HCT116 (cell line): ENCODE results near the gene ZNF83. TPM values are rescaled to one million over a fixed set of nuclear protein-coding genes. Genes with fewer than 3 reads are reported as not detected.

Source experiments
- ATAC-seq: fragments of 200-7000 bp; cut with Tn5 transposase; 2 replicates; pipeline ENCODE4 v1.9.1; 2020; ENCODE audit warnings: mild to moderate bottlenecking, moderate library complexity
- BruUV-seq: library from RNA; stranded (reverse); fragments of 400-500 nt; replicated peaks from 2 replicates; lab custom pipeline; 2021; lab: Mats Ljungman, UMichigan
- CTCF ChIA-PET: fragments of 300-600 bp; sonication (Branson Sonifier 250); formaldehyde crosslinking; loops from one replicate; lab custom pipeline; 2021; ENCODE audit warnings: antibody characterized with exemption; lab: Charles Lee
- POLR2A ChIA-PET: fragments of 300-600, 350-600 bp; sonication (Branson Sonifier 250); formaldehyde crosslinking; loops from one replicate; lab custom pipeline; 2021; ENCODE audit warnings: antibody characterized with exemption; lab: Charles Lee
- RAD21 ChIA-PET, 2 experiments: fragments of 300-600 bp; sonication (Branson Sonifier 250); formaldehyde crosslinking; loops; one replicate each; lab custom pipeline; 2023; ENCODE audit warnings: low total read pairs in 2 of 2; ENCODE audit not compliant: uncharacterized antibody in 2 of 2, unreplicated experiment in 2 of 2, low non-redundant PET in 1 of 2; lab: Charles Lee
- DNase-seq: peaks from one replicate; pipeline ENCODE4 v3.0.0-alpha.2; 2010; ENCODE audit warnings: low read depth, low spot score
- H2AFZ ChIP-seq: fragments of 200-600 bp; shearing (Covaris generic), sonication (generic); 2 replicates; pipeline ENCODE4 v1.6.1; 2017; ENCODE audit warnings: low read depth, mixed run types, mixed read lengths, antibody characterized with exemption, low read length; ENCODE audit not compliant: poor library complexity, severe bottlenecking
- H3K27ac ChIP-seq: 2 replicates; pipeline ENCODE4 v1.5.1; 2012; ENCODE audit warnings: low read depth, low read length
- H3K27me3 ChIP-seq: fragments of 200-600 bp; sonication (generic); 2 replicates; pipeline ENCODE4 v1.6.1; 2016; ENCODE audit warnings: mixed run types, low read length, mixed read lengths; ENCODE audit not compliant: insufficient read depth
- H3K36me3 ChIP-seq, 2 experiments: fragments of 200-500 bp in 1 of 2; fragments of 200-600 bp in 1 of 2; sonication (Bioruptor generic) in 1 of 2; sonication (generic) in 1 of 2; 2 replicates each; pipeline versions ENCODE4 v1.5.1 to v1.6.1; 2014 to 2016; ENCODE audit warnings: low read length in 2 of 2, inconsistent platforms in 1 of 2, mixed read lengths in 1 of 2, mixed run types in 1 of 2; ENCODE audit not compliant: insufficient read depth in 2 of 2, control insufficient read depth in 1 of 2
- H3K4me1 ChIP-seq, 2 experiments: fragments of 200-600 bp in 1 of 2; sonication (generic) in 1 of 2; 2 replicates each; pipeline versions ENCODE4 v1.5.1 to v1.6.1; 2012 to 2017; ENCODE audit warnings: low read length in 2 of 2, inconsistent platforms in 1 of 2, mild to moderate bottlenecking in 1 of 2, mixed read lengths in 1 of 2, mixed run types in 1 of 2, moderate library complexity in 1 of 2; ENCODE audit not compliant: insufficient read depth in 2 of 2, control insufficient read depth in 1 of 2
- H3K4me2 ChIP-seq: fragments of 200-600 bp; sonication (generic); 2 replicates; pipeline ENCODE4 v1.6.1; 2017; ENCODE audit warnings: mixed run types, low read length, mixed read lengths
- H3K4me3 ChIP-seq, 2 experiments: fragments of 200-600 bp in 1 of 2; sonication (generic) in 1 of 2; replicated peaks in 1 of 2; 2 replicates each; pipeline ENCODE4 v1.5.1; 2011 to 2016; ENCODE audit warnings: low read length in 2 of 2, control low read depth in 1 of 2, low read depth in 1 of 2, mild to moderate bottlenecking in 1 of 2, mixed read lengths in 1 of 2, mixed run types in 1 of 2
- H3K79me2 ChIP-seq: fragments of 200-600 bp; sonication (generic); 2 replicates; pipeline ENCODE4 v1.6.1; 2017; ENCODE audit warnings: mild to moderate bottlenecking, mixed run types, low read length, moderate library complexity, mixed read lengths; ENCODE audit not compliant: insufficient read depth
- H3K9ac ChIP-seq: fragments of 200-600 bp; sonication (generic); 2 replicates; pipeline ENCODE4 v1.6.1; 2016; ENCODE audit warnings: low read length, mixed read lengths
- H3K9me2 ChIP-seq: fragments of 200-600 bp; sonication (generic), shearing (Covaris generic); 2 replicates; pipeline ENCODE4 v1.6.1; 2017; ENCODE audit warnings: mixed run types, mild to moderate bottlenecking, moderate library complexity; ENCODE audit not compliant: insufficient read depth
- H3K9me3 ChIP-seq, 2 experiments: fragments of 200-500 bp in 1 of 2; fragments of 200-600 bp in 1 of 2; sonication (Bioruptor generic) in 1 of 2; sonication (generic) in 1 of 2; 2 replicates each; pipeline ENCODE4 v1.6.1; 2014 to 2017; ENCODE audit warnings: low read length in 2 of 2, mixed read lengths in 2 of 2, inconsistent platforms in 1 of 2, low read depth in 1 of 2, mild to moderate bottlenecking in 1 of 2, mixed run types in 1 of 2, moderate library complexity in 1 of 2; ENCODE audit not compliant: control insufficient read depth in 1 of 2, insufficient read depth in 1 of 2
- H4K20me1 ChIP-seq: fragments of 200-600 bp; sonication (generic), shearing (Covaris generic); 2 replicates; pipeline ENCODE4 v1.6.1; 2017; ENCODE audit warnings: mixed run types, mild to moderate bottlenecking, moderate library complexity; ENCODE audit not compliant: insufficient read depth
- CEBPB ChIP-seq: IDR thresholded peaks from 2 replicates; pipeline ENCODE4 v1.6.1; 2012; ENCODE audit warnings: low read depth
- EZH2phosphoT487 ChIP-seq: fragments of 200-600 bp; IDR thresholded peaks from 2 replicates; pipeline ENCODE4 v1.6.1; 2018; ENCODE audit warnings: antibody characterized with exemption, borderline replicate concordance
- FOSL1 ChIP-seq: IDR thresholded peaks from 2 replicates; pipeline ENCODE4 v1.6.1; 2012; ENCODE audit warnings: low read depth
- JUND ChIP-seq: IDR thresholded peaks from 2 replicates; pipeline ENCODE4 v1.6.1; 2012
- POLR2A ChIP-seq: IDR thresholded peaks from 2 replicates; pipeline ENCODE4 v1.7.0; 2011; ENCODE audit warnings: borderline replicate concordance; ENCODE audit not compliant: insufficient read depth, insufficient read length; ENCODE audit errors: extremely low read depth
- SP1 ChIP-seq: IDR thresholded peaks from 2 replicates; pipeline ENCODE4 v1.6.1; 2012; ENCODE audit warnings: low read depth
- TCF7L2 ChIP-seq: IDR thresholded peaks from 2 replicates; pipeline ENCODE4 v1.7.0; 2011; ENCODE audit warnings: borderline replicate concordance, inconsistent platforms; ENCODE audit not compliant: insufficient read depth, insufficient read length; ENCODE audit errors: extremely low read depth
- ZNF274 ChIP-seq: fragments of 200-500 bp; sonication (Bioruptor generic); IDR thresholded peaks from 2 replicates; pipeline ENCODE4 v1.6.1; 2014; ENCODE audit warnings: mild to moderate bottlenecking, low read depth, low read length, inconsistent platforms
- intact Hi-C: fragments of 100-400 bp; cut with micrococcal nuclease; formaldehyde crosslinking; loops from 2 replicates; pipeline ENCODE4 v1.10.0; 2022
- total RNA-seq: library from RNA; stranded (reverse); gene quantifications from one replicate; pipeline ENCODE4 v1.2.1, GENCODE V29; 2021; ENCODE audit not compliant: unreplicated experiment
- TF ChIP-seq, protein P1 (sequence below): IDR thresholded peaks from 2 replicates; pipeline ENCODE4 v1.6.1; 2012; ENCODE audit warnings: low read depth
- TF ChIP-seq, protein P2 (sequence below), 3 experiments: fragments of 200-600 bp in 1 of 3; sonication (generic) in 1 of 3; IDR thresholded peaks in 2 of 3; conservative IDR thresholded peaks in 1 of 3; 2 replicates each; pipeline ENCODE4 v1.5.1; 2012 to 2017; ENCODE audit warnings: low read depth in 2 of 3, low read length in 2 of 3, antibody characterized with exemption in 1 of 3, borderline replicate concordance in 1 of 3, control low read depth in 1 of 3, mild to moderate bottlenecking in 1 of 3, mixed read lengths in 1 of 3, mixed run types in 1 of 3, moderate library complexity in 1 of 3; ENCODE audit not compliant: insufficient read depth in 1 of 3

ZNF83 gene
- total RNA-seq, 1 experiment from 2014 or later, result 34.2 TPM

DNA sequence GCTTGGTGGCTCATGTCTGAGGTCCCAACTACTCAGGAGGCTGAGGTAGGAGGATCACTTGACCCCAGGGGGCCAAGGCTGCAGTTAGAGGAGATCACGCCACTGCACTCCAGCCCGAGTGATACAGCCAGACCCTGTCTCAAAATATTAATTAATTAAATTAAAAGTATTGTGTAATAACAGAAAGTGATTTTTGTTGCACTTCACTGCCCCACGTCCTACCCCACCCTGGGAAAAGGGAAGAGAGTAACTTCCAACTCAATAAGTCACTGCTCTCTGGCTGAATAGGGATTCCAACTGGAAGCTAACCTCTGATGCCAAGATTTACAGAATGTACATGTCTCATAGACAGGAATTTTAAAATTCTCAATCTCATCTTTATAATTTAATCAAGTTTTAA is 49.5 kb upstream of the ZNF83 start (continued):
- TF ChIP-seq, protein P1, sequence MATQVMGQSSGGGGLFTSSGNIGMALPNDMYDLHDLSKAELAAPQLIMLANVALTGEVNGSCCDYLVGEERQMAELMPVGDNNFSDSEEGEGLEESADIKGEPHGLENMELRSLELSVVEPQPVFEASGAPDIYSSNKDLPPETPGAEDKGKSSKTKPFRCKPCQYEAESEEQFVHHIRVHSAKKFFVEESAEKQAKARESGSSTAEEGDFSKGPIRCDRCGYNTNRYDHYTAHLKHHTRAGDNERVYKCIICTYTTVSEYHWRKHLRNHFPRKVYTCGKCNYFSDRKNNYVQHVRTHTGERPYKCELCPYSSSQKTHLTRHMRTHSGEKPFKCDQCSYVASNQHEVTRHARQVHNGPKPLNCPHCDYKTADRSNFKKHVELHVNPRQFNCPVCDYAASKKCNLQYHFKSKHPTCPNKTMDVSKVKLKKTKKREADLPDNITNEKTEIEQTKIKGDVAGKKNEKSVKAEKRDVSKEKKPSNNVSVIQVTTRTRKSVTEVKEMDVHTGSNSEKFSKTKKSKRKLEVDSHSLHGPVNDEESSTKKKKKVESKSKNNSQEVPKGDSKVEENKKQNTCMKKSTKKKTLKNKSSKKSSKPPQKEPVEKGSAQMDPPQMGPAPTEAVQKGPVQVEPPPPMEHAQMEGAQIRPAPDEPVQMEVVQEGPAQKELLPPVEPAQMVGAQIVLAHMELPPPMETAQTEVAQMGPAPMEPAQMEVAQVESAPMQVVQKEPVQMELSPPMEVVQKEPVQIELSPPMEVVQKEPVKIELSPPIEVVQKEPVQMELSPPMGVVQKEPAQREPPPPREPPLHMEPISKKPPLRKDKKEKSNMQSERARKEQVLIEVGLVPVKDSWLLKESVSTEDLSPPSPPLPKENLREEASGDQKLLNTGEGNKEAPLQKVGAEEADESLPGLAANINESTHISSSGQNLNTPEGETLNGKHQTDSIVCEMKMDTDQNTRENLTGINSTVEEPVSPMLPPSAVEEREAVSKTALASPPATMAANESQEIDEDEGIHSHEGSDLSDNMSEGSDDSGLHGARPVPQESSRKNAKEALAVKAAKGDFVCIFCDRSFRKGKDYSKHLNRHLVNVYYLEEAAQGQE, result no peak
- TF ChIP-seq FOSL1, result no peak
- TF ChIP-seq CEBPB, result no peak
- no peak for TF ChIP-seq TCF7L2
- TF ChIP-seq JUND, result no peak
- no peak for TF ChIP-seq EZH2phosphoT487
- no peak for TF ChIP-seq ZNF274

DNA sequence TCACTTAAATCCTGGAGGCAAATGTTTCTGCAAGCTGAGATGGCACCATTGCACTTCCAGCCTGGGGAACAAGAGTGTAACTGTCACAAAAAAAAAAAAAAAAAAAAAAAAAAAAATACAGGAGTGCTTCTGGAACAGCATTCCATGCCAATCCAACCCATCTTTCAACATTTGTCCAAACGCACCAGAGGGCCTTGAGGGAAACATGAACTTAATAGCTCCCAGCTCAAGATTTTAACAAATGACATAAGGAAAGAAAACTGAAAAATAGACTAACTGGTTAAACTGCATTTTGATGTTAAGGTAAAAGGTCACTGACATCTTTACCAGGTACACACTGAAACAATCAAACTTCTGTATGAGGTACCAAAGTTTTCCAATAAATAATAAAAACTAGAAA is 47.7 kb upstream of the ZNF83 start:
- CTCF ChIA-PET, result no interaction called here
- H4K20me1 ChIP-seq, result no peaks in the 10 kb centered on the region
- RAD21 ChIA-PET, result no interaction called here
- DNase-seq, result no peak
- H3K27me3 ChIP-seq, result no peaks in the 10 kb centered on the region
- POLR2A ChIA-PET, result no interaction called here
- no peak overlapping the region for H2AFZ ChIP-seq
- no peak overlapping the region for H3K4me3 ChIP-seq
- no peak overlapping the region for H3K27ac ChIP-seq
- no peak for TF ChIP-seq SP1
- no peak for TF ChIP-seq JUND
- TF ChIP-seq, protein P1, result no peak
- no peak for TF ChIP-seq POLR2A
- TF ChIP-seq, protein P2, sequence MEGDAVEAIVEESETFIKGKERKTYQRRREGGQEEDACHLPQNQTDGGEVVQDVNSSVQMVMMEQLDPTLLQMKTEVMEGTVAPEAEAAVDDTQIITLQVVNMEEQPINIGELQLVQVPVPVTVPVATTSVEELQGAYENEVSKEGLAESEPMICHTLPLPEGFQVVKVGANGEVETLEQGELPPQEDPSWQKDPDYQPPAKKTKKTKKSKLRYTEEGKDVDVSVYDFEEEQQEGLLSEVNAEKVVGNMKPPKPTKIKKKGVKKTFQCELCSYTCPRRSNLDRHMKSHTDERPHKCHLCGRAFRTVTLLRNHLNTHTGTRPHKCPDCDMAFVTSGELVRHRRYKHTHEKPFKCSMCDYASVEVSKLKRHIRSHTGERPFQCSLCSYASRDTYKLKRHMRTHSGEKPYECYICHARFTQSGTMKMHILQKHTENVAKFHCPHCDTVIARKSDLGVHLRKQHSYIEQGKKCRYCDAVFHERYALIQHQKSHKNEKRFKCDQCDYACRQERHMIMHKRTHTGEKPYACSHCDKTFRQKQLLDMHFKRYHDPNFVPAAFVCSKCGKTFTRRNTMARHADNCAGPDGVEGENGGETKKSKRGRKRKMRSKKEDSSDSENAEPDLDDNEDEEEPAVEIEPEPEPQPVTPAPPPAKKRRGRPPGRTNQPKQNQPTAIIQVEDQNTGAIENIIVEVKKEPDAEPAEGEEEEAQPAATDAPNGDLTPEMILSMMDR (IDR thresholded peaks at IDR 0.05 in 2 of 3, conservative IDR thresholded peaks at IDR 0.05 in 1 of 3; ENCODE audit: borderline replicate concordance in 1 of 3, insufficient read depth in 1 of 3, low read depth in 2 of 3, low read length in 2 of 3), result no peak
- TF ChIP-seq, all 23 proteins: peak for 0
- ATAC-seq, result no peak
- no peaks in the 10 kb centered on the region for H3K9me2 ChIP-seq
- no peak overlapping the region for H3K9ac ChIP-seq
- intact Hi-C loops, result no loop called here
- H3K4me1 ChIP-seq, result peaks cover 2 to 9% of the 10 kb centered on the region in 2 experiments
- peaks cover 0 to 11% of the 10 kb centered on the region in 2 experiments; a peak in 1 of 4 replicates for H3K36me3 ChIP-seq
- no peak overlapping the region for H3K4me2 ChIP-seq
- no TSS peak for BruUV-seq
- no peaks in the 10 kb centered on the region for H3K9me3 ChIP-seq
- peaks cover 86% of the 10 kb centered on the region for H3K79me2 ChIP-seq
